Activated effector memory CD4-positive, alpha-beta T cell treated with anti-CD3 and anti-CD28 coated beads, Interleukin-2, amount 50 U/mL, for 16 hours (primary cell): ENCODE results near the gene SKIDA1.
A peak's percentile ranks its signal among the peaks of the same experiment; 100 is the strongest.

Source experiments
- DNase-seq: peaks from one replicate; pipeline ENCODE4 v3.0.0-alpha.2; 2020

SKIDA1 gene

DNA sequence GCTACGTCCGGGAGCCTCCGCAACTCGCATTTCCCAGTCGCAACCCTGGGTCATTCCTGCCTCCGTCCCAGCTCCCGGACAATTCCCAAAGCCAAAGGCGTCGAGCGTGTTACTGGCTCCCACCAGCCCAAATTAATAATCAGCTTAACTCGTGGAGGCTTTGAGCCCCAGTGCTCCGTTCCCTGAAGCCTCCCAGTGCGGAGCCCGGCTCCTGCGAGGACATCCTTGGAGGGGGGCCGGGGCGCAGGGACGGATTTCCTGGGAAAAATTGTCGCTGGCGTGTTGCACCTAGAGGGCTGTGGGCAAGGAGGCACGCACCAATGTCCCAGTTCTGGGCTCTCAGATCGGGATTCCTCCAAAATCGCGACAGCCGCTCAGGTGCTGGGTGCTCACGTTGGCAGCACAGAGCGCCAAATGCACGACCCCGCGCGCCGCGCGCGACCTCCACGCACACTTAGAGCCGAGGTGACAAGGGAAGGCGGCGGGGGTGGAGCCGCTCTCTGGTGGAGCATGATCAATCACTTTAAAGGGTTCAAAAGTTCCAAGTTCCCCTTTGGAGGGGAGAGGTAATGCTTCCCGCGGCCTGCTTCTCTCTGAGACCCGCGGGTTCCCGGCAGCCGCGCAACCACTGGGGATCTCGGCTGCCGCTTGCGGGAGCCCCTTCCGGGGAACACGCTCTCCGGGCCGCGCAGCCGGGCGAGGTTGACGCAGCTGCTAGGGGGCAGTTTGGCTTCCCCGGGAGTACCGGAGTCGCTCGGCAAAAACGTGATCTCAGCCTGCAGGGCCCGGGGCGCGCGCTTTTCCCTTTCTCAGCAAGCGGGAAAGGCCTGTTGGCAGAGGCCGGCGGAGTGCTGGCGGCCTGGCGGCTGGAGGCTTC is 25.5 kb downstream of the SKIDA1 start:
- DNase-seq = no peak

DNA sequence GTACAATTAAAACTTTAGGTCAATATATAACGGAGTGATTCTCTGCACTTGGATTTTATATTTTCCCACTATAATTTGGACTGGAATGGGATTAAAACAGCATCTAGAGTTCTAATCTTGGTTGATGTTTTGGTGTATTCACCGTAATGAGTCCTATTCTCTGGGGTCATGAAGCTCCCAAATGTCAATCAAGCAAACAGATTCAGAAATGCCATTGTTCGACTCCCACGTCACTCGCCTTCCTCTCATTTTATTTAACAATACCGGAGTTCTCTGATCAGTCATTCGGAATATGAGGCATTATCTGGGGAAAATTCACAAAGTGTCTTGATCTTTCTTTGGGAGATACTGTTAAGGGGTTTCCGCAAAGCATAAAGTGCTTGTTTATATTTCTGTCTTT is 26.5 kb downstream of the SKIDA1 start:
- no peak for DNase-seq

- no peak for DNase-seq
Observed at GRCh38 chr10:21498377-21498776, 27.1 kb downstream of the SKIDA1 start.

DNA sequence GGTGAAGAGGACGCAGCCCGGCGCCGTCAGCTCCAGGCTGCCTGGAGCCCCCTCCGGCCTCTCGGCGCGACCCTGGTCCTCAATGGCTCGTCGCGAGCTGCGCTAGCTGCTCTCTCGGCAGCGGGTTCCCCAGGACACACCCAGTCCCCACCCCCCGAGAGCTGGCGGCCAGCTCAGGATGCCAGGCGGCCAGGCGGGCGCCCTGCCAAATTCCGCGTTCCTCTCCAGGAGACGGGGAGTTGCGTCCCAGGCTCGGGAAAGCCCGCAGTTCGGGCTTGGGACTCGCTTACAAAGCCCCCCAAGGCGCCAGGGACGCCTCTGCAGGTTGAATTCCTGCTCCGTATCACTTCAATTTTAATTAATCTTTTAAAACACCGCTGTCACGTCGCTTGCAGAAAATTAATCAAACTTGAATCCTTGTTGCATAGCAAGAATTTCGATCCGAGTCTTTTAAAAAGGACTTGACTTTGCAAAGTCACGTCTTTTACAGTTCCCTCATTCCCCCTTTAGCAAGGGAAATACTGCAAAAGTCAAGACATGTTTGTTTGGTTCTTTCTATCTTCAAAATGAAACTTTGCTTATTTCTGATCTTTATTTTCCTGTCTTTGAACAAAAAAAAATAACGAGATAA is 28.2 kb downstream of the SKIDA1 start:
- peak; percentile 73 for DNase-seq

- peak; percentile 81 for DNase-seq
Observed at GRCh38 chr10:21496343-21497176, 28.9 kb downstream of the SKIDA1 start.

- peak; percentile 95 for DNase-seq
Observed at GRCh38 chr10:21495752-21496342, 29.6 kb downstream of the SKIDA1 start.

DNA sequence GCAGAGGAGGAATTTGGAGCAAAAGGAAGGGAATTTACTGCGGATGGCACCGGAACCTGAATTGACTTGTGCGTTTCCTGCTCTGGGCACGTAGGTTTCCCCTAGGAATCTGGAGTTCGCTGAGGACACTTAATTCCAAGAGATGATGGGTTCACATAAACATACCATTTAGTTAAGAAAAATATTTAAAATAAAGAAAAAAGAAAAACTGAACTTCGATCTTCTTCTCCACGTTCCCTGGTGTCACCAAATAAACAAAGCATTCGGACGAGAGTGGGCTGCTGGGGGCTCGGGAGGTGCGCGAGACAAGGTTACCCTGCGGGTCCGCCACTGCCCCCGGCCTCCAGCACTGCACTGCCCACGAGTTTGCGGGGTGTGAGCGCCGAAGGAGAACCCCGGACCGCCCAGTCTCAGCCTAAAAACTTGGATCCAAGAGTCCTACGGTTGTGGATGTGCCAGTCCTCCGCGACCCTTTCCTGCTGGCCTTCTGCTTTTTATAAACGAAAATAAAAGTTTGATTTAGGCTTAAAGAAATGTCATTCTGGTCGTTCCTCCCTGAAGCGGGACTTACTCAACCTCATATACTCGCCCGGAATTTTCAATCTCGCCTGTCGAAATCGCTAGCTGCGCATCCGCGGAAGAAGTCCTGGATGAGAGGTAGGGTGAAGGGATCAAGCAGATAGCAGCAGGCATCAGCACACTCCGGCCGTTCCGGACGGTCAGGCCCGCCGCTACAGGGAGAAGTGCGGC is 30.3 kb downstream of the SKIDA1 start:
- DNase-seq = no peak

- no peak for DNase-seq
Observed at GRCh38 chr10:21494191-21495001, 31.1 kb downstream of the SKIDA1 start.

- DNase-seq = no peak
Observed at GRCh38 chr10:21493784-21494183, 31.7 kb downstream of the SKIDA1 start.

- no peak for DNase-seq
Observed at GRCh38 chr10:21492421-21492820, 33.1 kb downstream of the SKIDA1 start.

DNA sequence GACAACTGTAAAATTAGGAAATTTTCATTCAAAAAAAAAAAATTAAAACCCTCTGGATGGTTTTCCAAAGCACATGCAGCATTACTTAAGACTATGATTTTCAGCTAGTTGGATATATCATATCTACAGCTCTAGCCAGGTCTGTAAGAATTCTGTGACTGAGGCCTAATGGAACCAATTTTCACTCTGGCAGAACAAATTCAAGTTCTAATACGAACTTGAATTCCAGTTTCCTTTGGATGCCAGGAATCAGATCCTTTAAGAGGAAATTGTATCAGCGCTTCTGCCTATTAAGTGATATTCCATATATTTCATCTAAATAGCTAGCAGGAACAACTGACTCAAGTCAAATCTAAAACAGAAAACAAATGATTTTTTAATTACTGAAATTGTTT is 34.8 kb downstream of the SKIDA1 start:
- DNase-seq = no peak

DNA sequence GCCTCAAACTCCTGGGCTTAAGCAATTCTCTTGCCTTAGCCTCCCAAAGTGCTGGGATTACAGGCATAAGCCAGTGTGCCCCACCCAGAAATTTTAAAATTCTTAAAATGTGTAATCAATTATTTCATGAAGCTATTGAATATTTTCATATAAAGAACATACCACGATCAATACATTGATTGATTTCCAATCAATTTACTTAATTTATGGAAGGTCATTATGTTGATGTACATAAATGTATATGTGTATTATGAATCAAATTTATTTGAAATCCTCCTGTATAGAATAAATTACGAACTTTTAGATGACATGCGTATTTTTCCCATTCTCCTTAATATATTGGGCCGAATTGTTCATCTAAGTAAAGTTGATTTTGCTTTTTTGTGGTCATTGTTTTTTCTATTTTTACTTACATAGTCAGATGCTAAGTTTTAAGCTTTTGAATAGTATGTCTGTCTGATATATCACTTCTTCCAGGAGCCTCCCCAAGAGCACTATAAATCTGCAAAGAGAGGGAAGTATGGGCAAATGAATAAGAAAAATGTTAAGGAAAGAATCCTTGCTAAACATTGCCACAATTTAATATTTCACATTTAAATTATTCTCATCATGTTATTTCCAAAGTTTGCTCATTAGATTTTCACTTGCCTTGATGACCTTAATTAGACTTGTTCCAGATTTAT is 35.3 kb downstream of the SKIDA1 start:
- DNase-seq = no peak

DNA sequence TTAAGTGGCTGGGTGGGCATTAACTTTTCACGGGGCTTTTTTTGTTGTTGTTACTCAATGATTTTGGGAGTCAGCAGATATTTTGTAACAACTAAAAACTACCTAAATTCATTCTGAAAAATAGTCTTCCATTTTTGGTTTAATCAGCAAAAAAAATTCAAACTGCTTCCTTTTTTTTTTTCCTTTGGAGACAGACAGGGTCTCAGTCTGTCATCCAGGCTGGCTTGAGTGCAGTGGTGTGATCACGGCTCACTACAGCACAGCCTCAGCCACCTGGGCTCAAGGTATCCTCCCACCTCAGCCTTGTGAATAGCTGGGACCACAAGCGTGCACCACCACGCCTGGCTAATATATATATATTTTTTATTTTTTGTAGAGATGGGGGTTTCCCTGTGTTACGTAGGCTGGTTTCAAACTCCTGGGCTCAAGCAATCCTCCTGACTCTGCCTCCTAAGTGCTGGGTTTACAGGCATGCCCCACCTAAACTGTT is 36.5 kb downstream of the SKIDA1 start:
- no peak for DNase-seq

DNA sequence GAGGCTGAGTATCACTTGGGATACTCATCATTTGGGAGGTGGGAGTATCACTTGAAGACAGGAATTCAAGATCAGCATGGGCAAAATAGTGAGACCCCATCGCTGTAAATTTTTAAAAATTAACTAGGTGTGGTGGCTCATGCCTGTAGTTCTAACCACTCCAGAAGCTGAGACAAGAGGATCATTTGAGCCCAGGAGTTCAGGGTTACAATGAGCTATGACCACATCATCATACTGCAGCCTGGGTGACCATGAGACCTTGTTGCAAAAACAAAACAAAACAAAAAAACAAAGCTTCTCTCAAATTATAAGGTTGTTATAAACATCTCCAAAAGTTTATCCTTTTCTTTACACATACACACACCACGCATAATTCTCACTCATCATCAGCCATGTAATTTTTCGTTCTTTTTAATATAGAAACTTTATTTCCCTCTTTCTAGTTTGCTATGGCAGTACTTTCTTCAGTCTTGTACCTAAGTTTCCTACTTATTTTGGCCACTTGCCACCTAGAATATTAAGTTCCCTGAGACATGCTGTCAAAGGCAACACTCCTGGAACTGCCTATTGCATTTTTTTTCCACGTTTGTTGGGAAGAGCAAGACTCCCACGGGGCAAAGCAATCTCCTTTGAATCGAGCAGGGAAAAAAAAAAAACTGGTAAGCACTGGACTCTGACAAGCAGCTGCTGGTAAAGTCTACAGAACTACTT is 37.1 kb downstream of the SKIDA1 start:
- DNase-seq = no peak

- DNase-seq = no peak
Observed at GRCh38 chr10:21487416-21488180, 37.9 kb downstream of the SKIDA1 start.

GRCh38 chr10:21482821-21483220 is 42.7 kb downstream of the SKIDA1 start:
- no peak for DNase-seq

DNA sequence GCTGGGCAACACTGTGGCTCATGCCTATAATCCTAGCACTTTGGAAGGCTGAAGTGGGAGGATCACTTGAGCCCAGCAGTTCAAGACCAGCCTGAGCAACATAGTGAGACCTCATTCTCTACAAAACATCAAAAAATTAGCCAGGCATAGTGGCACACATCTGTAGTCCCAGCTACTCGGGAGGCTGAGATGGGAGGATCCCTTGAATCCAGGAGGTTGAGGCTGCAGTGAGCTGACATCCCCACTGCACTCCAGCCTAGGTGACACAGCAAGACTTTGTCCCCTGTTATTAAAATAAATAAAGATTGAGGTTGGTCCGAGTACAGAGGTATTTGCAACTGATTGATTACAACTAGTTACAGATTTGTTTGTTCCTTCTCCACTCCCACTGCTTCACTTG is 44.1 kb downstream of the SKIDA1 start:
- DNase-seq = no peak

DNA sequence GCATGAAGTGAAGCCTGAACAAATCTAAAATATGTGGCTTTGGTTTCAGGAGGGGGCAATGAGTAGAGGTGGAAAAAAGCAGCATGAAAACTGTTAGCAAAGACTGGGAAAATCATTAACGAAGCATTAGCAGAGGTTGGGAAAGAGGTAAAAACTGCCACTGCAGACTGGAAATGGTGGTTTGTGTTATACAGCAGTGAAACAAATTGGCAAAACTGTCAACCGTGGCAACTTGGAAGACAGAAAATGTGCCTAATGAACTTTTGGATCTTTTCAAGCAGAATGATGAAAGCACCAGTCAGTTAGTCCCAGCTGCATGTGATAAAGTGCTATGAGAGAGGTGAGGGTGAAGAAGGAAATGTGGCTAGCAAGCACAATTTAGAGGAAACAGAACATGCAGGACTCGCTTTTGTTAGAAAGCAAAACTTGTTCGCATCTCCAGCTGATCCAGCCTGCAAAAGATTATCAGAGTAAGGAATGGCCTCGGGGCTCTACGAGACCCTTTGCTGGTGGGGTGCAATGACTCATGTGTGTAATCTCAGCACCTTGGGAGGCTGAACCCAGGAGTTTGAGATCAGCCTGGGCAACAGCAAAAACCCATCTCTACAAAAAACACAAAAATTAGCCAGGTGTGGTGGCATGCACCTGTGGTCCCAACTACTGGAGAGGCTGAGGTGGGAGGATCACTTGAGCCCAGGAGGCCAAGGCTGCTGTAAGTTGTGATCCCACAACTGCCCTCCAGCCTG is 45.7 kb downstream of the SKIDA1 start:
- no peak for DNase-seq
